Testis (tissue), 2 donors: ENCODE data around the gene SPSB1.

Source experiments
- CTCF ChIP-seq, 3 experiments: fragments of 450-650 bp in 2 of 3; fragments of 200-600 bp in 1 of 3; sonication (generic) in 1 of 3; IDR thresholded peaks; one replicate each; pipeline ENCODE4 v1.5.1; 2016 to 2019; ENCODE audit warnings: antibody characterized with exemption in 3 of 3, mild to moderate bottlenecking in 2 of 3, moderate library complexity in 1 of 3
- POLR2A ChIP-seq: fragments of 450-650 bp; IDR thresholded peaks from one replicate; pipeline ENCODE4 v1.6.1; 2017; ENCODE audit warnings: antibody characterized with exemption, mild to moderate bottlenecking, moderate library complexity

GRCh38 chr1:9262096-9262986, 30.4 kb upstream of the SPSB1 start:
- TF ChIP-seq CTCF (IDR thresholded peaks at IDR 0.05) (no peak), POLR2A (no peak)
